Duodenal mucosa (tissue), 2 donors: ENCODE data around the gene SAMD4B.
A peak's percentile ranks its signal among the peaks of the same experiment; 100 is the strongest.

Experiments used
- H3K27ac ChIP-seq: one replicate; pipeline ENCODE4 v1.7.0; 2013; ENCODE audit warnings: low read depth, low read length
- H3K27me3 ChIP-seq, 2 donors: one replicate each; pipeline ENCODE4 v1.7.0; 2013; ENCODE audit warnings: low read length in 2 of 2, control low read depth in 1 of 2; ENCODE audit not compliant: insufficient read depth in 2 of 2, control insufficient read depth in 1 of 2
- H3K36me3 ChIP-seq, 2 donors: one replicate each; pipeline ENCODE4 v1.7.0; 2013; ENCODE audit warnings: low read length in 2 of 2, control low read depth in 1 of 2; ENCODE audit not compliant: insufficient read depth in 2 of 2, control insufficient read depth in 1 of 2
- H3K4me1 ChIP-seq, 2 donors: one replicate each; pipeline ENCODE4 v1.7.0; 2013; ENCODE audit warnings: low read length in 2 of 2, control low read depth in 1 of 2; ENCODE audit not compliant: insufficient read depth in 2 of 2, control insufficient read depth in 1 of 2
- H3K4me3 ChIP-seq, 2 donors: one replicate each; pipeline ENCODE4 v1.7.0; 2013; ENCODE audit warnings: low read length in 2 of 2, low read depth in 1 of 2
- H3K9ac ChIP-seq, 2 donors: one replicate each; pipeline ENCODE4 v1.7.0; 2013; ENCODE audit warnings: low read length in 2 of 2, low read depth in 1 of 2
- H3K9me3 ChIP-seq, 2 donors: one replicate each; pipeline ENCODE4 v1.7.0; 2013; ENCODE audit warnings: low read length in 2 of 2, control low read depth in 1 of 2; ENCODE audit not compliant: control insufficient read depth in 1 of 2

Gene SAMD4B

GRCh38 chr19:39388657-39389056 is 46.4 kb downstream of the SAMD4B start:
- no peak overlapping the region for H3K9ac ChIP-seq
- H3K9me3 ChIP-seq: no peaks in the 10 kb centered on the region
- H3K27ac ChIP-seq: no peak overlapping the region
- peaks cover 16 to 26% of the 10 kb centered on the region in 2 donors for H3K4me1 ChIP-seq
- H3K4me3 ChIP-seq: no peak overlapping the region
- H3K36me3 ChIP-seq: peaks cover 41 to 49% of the 10 kb centered on the region in 2 donors
- no peaks in the 10 kb centered on the region for H3K27me3 ChIP-seq

- Histone ChIP-seq H3K27ac (no peak overlapping the region), H3K36me3 (peaks cover 33 to 51% of the 10 kb centered on the region in 2 donors), H3K9me3 (no peaks in the 10 kb centered on the region), H3K4me1 (peaks cover 16 to 26% of the 10 kb centered on the region in 2 donors), H3K4me3 (peak overlapping the region; percentile 94 to 96), H3K9ac (peak overlapping the region; percentile 99 to 100), H3K27me3 (no peaks in the 10 kb centered on the region)
Observed at GRCh38 chr19:39389631-39390414, 47.6 kb downstream of the SAMD4B start.

- Histone ChIP-seq H3K4me1 (peaks cover 16 to 26% of the 10 kb centered on the region in 2 donors), H3K9me3 (no peaks in the 10 kb centered on the region), H3K9ac (peak overlapping the region; percentile 99 to 100), H3K4me3 (peak overlapping the region; percentile 94 to 96), H3K27me3 (no peaks in the 10 kb centered on the region), H3K27ac (peak overlapping the region; percentile 98), H3K36me3 (peaks cover 33 to 51% of the 10 kb centered on the region in 2 donors)
Observed at GRCh38 chr19:39390451-39390750, 48.2 kb downstream of the SAMD4B start.

GRCh38 chr19:39390751-39391437 is 48.7 kb downstream of the SAMD4B start, which contains the start of the genes MED29 and PAF1:
MED29 (plus strand) TSS chr19:39391378; CDS start chr19:39391423, 45 bp downstream.
PAF1 (minus strand) TSS chr19:39391106; CDS start chr19:39390864, 242 bp downstream.
- H3K27me3 ChIP-seq: no peaks in the 10 kb centered on the region
- no peaks in the 10 kb centered on the region for H3K9me3 ChIP-seq
- H3K4me1 ChIP-seq: peaks cover 16 to 26% of the 10 kb centered on the region in 2 donors
- peak within 1 kb of the TSS; percentile 94 to 100 for H3K4me3 ChIP-seq
- peak within 1 kb of the TSS; percentile 99 to 100 for H3K9ac ChIP-seq
- H3K36me3 ChIP-seq: peaks cover 33 to 48% of the 10 kb centered on the region in 2 donors
- H3K27ac ChIP-seq: peak within 1 kb of the TSS; percentile 98

DNA sequence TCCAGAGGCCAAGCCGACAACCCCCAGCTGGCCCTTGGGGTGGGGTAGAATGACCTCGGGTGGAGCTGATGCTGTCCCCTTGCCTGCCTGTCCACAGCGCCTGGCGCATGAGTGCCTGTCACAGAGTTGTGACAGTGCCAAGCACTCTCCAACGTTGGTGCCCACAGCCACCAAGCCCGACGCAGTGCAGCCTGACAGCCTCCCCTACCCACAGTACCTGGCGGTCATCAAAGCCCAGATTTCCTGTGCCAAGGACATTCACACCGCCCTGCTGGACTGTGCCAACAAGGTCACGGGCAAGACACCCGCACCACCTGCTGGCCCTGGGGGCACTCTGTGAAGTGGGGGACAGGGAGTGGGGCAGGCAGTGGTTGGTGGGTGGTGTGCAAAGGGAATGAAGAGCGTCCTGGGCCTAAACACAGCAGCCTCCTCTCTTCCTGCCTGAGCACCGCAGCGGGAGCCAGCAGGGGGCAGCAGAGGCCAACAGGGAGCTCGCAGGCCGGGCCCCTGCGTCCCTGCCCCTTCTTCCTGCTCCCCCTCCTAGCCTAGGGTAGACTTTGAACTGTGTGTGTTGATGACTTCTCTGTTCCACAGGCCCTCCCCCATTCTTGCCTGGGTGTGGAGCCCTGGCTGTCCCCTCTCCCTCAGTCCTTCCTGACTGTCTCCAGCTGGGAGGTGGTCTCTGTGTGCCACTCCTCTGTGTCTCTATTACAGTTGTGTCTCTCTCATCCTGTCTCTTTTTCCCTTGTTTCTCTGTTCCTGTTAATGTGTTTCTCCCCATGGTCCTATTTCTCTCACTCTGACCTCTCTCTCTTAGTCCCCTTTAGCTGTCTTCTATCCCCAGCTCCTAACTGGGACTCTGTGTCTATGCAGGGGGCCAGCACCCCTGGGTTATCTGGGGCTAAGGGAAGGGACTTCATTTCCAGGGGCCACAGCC is 55.4 kb downstream of the SAMD4B start:
- peaks cover 4 to 24% of the 10 kb centered on the region in 2 donors for H3K36me3 ChIP-seq
- peak overlapping the region; percentile 92 for H3K27ac ChIP-seq
- H3K27me3 ChIP-seq: no peaks in the 10 kb centered on the region
- H3K9me3 ChIP-seq: no peaks in the 10 kb centered on the region
- H3K9ac ChIP-seq: peak overlapping the region; percentile 76 to 83
- peaks cover 49 to 50% of the 10 kb centered on the region in 2 donors for H3K4me1 ChIP-seq
- H3K4me3 ChIP-seq: peak overlapping the region; percentile 51

GRCh38 chr19:39398297-39398864 is 56.2 kb downstream of the SAMD4B start:
- Histone ChIP-seq H3K27me3 (no peaks in the 10 kb centered on the region), H3K36me3 (peaks cover 4 to 23% of the 10 kb centered on the region in 2 donors)

GRCh38 chr19:39399668-39400050 is 57.4 kb downstream of the SAMD4B start:
- H3K9me3 ChIP-seq: no peaks in the 10 kb centered on the region
- peaks cover 0 to 15% of the 10 kb centered on the region in 2 donors for H3K36me3 ChIP-seq
- peak overlapping the region; percentile 15 for H3K27ac ChIP-seq
- no peaks in the 10 kb centered on the region for H3K27me3 ChIP-seq
- peak overlapping the region; percentile 22 to 30 for H3K9ac ChIP-seq
- no peak overlapping the region for H3K4me3 ChIP-seq
- H3K4me1 ChIP-seq: peaks cover 50 to 62% of the 10 kb centered on the region in 2 donors

More at GRCh38 chr19:39398297-39398864, 56.2 kb downstream of the SAMD4B start:
- H3K27ac ChIP-seq: peak overlapping the region; percentile 92
- H3K4me1 ChIP-seq: peaks cover 50 to 54% of the 10 kb centered on the region in 2 donors
- peak overlapping the region; percentile 51 for H3K4me3 ChIP-seq
- peak overlapping the region; percentile 76 to 83 for H3K9ac ChIP-seq
- no peaks in the 10 kb centered on the region for H3K9me3 ChIP-seq

DNA sequence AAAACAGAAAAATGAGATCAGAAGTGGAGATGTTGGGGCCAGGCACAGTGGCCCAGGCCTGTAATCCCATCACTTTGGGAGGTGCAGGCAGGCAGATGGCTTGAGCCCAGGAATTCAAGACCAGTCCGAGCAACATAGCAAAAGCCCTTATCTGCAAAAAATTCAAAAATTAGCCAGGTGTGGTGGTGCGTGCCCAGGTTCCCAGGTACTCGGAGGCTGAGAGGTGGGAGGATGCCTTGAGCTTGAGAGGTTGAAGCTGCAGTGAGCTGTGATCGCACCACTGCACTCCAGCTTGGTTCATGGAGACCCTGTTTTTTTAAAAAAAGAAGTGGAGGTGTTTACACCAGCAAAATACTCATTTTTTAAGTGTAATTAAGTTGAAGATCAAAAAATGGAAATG is 57.8 kb downstream of the SAMD4B start:
- Histone ChIP-seq H3K9me3 (no peaks in the 10 kb centered on the region), H3K36me3 (peaks cover 0 to 14% of the 10 kb centered on the region in 2 donors), H3K27ac (no peak overlapping the region), H3K4me3 (no peak overlapping the region), H3K27me3 (no peaks in the 10 kb centered on the region), H3K4me1 (peaks cover 54 to 63% of the 10 kb centered on the region in 2 donors), H3K9ac (peak overlapping the region; percentile 22 to 30)

- H3K27ac ChIP-seq: peak overlapping the region; percentile 98
- no peaks in the 10 kb centered on the region for H3K9me3 ChIP-seq
- H3K36me3 ChIP-seq: peaks cover 0 to 5% of the 10 kb centered on the region in 2 donors
- H3K9ac ChIP-seq: peak overlapping the region; percentile 48 to 55
- H3K4me1 ChIP-seq: peaks cover 61 to 72% of the 10 kb centered on the region in 2 donors
- no peaks in the 10 kb centered on the region for H3K27me3 ChIP-seq
- peak overlapping the region; percentile 19 to 21 for H3K4me3 ChIP-seq
Observed at GRCh38 chr19:39401070-39401548, 58.9 kb downstream of the SAMD4B start.
